Measurements from ENCODE around the gene GAGE10. TPM values are rescaled to one million over a fixed set of nuclear protein-coding genes. Genes with fewer than 3 reads are reported as not detected.
A peak's percentile ranks its signal among the peaks of the same experiment; 100 is the strongest.

Gene GAGE10, protein sequence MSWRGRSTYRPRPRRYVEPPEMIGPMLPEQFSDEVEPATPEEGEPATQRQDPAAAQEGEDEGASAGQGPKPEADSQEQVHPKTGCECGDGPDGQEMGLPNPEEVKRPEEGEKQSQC
- total RNA-seq = not detected

DNA sequence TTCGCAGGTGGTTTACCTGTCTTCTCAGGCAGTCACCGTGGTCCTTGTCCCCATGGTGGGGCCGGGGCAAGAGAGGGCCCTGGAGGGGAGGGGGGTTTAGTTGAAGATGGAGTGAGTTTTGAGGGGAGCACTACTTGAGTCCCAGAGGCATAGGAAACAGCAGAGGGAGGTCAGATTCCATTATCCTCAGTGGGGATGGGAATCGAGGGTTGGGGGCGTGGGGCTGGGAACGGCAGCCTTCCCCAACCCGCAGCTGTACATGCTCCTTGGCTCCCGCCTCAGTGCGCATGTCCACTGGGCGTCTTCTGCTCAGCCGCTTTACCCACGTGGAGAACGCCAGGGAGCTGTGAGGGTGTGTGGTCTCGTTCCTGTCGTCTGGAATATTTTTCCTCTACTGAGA is at the start of gene GAGE10:
TSS of gene GAGE10 (plus strand) at position 301 of the 400 bp plus-strand sequence. CDS start 1,214 bp downstream, outside the sequence.
- H3K4me1 Mint-ChIP-seq (ENCODE audit: low read depth in 2 of 2) = peaks cover 3% of the 10 kb centered on the region in 2 donors
- no peak within 1 kb of the TSS for H3K4me3 Mint-ChIP-seq
- no peaks in the 10 kb centered on the region for H3K36me3 Mint-ChIP-seq
- no peak for DNase-seq (ENCODE audit: low spot score)
- H3K27ac Mint-ChIP-seq = no peak within 1 kb of the TSS
- H3K9me3 Mint-ChIP-seq = no peaks in the 10 kb centered on the region
- no peak for ATAC-seq
- H3K27me3 Mint-ChIP-seq = peaks cover 6 to 24% of the 10 kb centered on the region in 2 donors

- H3K4me1 Mint-ChIP-seq (ENCODE audit: low read depth in 2 of 2) = peaks cover 5 to 11% of the 10 kb centered on the region in 2 donors
- no peaks in the 10 kb centered on the region for H3K9me3 Mint-ChIP-seq
- no peaks in the 10 kb centered on the region for H3K36me3 Mint-ChIP-seq
- no peak overlapping the region for H3K4me3 Mint-ChIP-seq
- no peaks in the 10 kb centered on the region for H3K27me3 Mint-ChIP-seq
- H3K27ac Mint-ChIP-seq = no peak overlapping the region
- DNase-seq (ENCODE audit: low spot score) (no peak), ATAC-seq (no peak)
Observed at GRCh38 chrX:49254639-49255038, 48.8 kb upstream of the GAGE10 start.

DNA sequence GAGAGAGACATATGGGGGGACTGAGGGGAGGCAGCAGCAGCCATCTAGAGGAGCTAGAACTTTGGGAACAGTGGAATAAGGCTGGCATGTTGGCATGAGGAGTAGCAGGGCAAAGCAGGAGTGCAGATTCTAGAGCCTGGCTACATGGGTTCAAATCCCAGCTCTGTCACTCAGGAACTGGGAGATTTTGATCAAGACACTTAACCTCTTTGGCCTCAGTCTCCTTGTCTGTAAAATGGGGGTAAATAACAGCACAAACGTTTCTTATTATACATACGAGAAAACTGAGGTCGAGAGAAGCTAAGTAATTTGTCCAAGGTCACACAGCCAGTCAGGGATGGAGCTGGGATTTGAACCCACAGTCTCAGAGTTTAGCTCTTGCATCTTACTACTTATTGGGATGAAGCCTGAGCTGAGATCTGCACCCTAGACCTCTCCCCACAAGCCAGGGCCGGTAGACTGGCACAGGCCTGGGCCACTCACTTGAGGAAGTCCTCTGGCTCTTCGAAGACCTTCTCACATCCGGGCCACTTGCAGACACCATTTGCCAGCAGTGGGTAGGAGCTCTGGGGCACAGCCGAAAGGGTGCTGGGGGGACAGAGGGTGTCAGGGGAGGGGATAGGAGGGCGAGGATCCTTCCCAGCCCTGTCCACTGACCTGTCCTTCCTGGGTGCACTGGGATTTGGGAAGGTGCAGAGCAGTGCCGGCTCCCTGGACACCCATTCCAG is 47.0 kb upstream of the GAGE10 start:
- DNase-seq (ENCODE audit: low spot score) (no peak), ATAC-seq (no peak)
- H3K4me1 Mint-ChIP-seq (ENCODE audit: low read depth in 2 of 2) = peaks cover 0 to 4% of the 10 kb centered on the region in 2 donors
- H3K36me3 Mint-ChIP-seq = no peaks in the 10 kb centered on the region
- peaks cover 0 to 2% of the 10 kb centered on the region in 2 donors for H3K27me3 Mint-ChIP-seq
- H3K27ac Mint-ChIP-seq = peak overlapping the region in 1 of 2 donors; percentile 14
- H3K9me3 Mint-ChIP-seq = no peaks in the 10 kb centered on the region
- no peak overlapping the region for H3K4me3 Mint-ChIP-seq

DNA sequence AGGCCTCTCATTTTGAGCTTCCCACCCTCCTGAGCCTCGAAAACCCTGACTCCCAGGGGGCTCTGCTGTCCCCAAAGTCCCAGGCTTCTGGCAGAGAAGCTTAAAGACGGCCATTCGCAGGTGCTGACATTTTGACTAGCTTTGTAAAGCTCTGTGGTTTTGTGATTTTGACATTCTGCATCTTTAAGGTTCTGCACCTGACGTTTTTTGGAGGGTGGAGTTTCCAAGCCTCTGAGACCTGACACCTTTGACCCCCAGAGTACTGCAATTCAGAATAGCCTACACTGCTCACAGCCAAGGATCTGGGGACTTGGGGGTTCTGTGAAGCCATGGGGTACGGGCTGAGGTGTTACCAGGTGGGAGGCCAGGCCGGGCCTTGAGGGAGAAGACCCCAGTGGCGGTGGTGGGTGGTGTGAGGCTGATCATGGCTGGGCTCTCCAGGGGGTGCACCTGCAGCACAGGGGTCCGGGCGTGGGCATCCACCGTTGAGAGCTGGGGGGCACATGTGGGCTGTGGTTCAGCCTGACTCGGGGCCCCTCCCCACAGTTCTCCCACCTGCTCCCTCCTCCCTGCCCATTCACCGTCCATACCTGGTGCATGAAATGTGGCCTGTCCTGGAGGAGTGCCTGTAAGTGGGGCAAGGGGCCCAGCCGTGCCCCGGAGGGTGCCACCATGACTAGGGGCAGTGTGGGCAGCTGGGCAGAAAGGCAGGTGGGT is 46.2 kb upstream of the GAGE10 start:
- H3K9me3 Mint-ChIP-seq = no peaks in the 10 kb centered on the region
- H3K27me3 Mint-ChIP-seq = peaks cover 0 to 7% of the 10 kb centered on the region in 2 donors

DNA sequence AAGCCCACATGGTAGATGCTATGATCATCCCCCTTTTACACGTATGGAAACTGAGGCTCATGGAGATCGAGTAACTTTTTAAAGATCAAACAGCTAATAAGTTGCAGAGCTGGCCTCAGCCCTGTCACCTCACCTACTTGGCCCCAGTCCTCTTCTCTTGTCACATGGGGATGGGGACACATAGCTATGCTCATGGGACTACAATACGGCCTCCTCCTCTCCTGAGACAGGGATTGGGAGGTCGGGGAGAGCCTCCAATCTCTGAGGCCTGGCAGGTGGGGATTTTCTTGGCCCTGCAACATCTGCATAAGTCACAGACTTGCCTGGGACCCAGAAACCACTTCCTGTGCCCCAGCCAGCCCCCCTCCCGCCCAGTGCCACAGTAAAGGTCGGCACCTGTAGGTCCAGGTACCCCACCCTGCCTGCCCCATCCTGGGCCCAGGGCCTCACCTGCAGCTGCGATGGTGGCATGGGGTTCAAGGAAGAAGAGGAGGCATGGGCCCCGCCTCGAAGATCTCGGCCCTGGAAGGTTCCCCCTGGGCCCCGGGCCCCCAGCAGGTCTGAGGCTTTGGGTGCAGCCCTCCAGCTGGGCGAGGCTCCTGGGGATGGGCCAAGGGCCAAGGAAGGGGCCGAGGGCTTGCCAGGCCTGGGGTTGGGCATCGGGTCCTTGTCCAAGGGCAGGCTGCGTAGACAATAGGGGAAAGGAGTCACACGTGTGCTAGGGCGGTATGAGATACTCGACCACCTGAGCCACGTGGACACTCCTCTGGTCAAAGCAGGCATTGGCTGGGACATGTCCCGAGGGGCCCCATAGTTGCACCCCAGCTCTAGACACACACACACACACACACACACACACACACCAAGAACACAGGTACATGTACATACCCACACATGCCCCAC is 45.3 kb upstream of the GAGE10 start:
- peaks cover 0 to 14% of the 10 kb centered on the region in 2 donors for H3K27me3 Mint-ChIP-seq
- H3K27ac Mint-ChIP-seq = no peak overlapping the region

More for the DNA sequence above, 46.2 kb upstream of the GAGE10 start:
- DNase-seq (ENCODE audit: low spot score) = no peak
- no peak for ATAC-seq
- no peaks in the 10 kb centered on the region for H3K36me3 Mint-ChIP-seq
- peaks cover 4% of the 10 kb centered on the region in 2 donors for H3K4me1 Mint-ChIP-seq (ENCODE audit: low read depth in 2 of 2)
- no peak overlapping the region for H3K27ac Mint-ChIP-seq
- H3K4me3 Mint-ChIP-seq = no peak overlapping the region

GRCh38 chrX:49258749-49259124 is 44.7 kb upstream of the GAGE10 start:
- no peak overlapping the region for H3K27ac Mint-ChIP-seq
- peaks cover 4% of the 10 kb centered on the region in 2 donors for H3K4me1 Mint-ChIP-seq (ENCODE audit: low read depth in 2 of 2)
- DNase-seq (ENCODE audit: low spot score) (no peak), ATAC-seq (no peak)
- no peaks in the 10 kb centered on the region for H3K36me3 Mint-ChIP-seq
- peaks cover 0 to 15% of the 10 kb centered on the region in 2 donors for H3K27me3 Mint-ChIP-seq
- no peaks in the 10 kb centered on the region for H3K9me3 Mint-ChIP-seq
- H3K4me3 Mint-ChIP-seq = no peak overlapping the region

More for the DNA sequence above, 45.3 kb upstream of the GAGE10 start:
- H3K4me1 Mint-ChIP-seq (ENCODE audit: low read depth in 2 of 2) = peaks cover 4% of the 10 kb centered on the region in 2 donors
- ATAC-seq (no peak), DNase-seq (ENCODE audit: low spot score) (no peak)
- H3K4me3 Mint-ChIP-seq = no peak overlapping the region
- no peaks in the 10 kb centered on the region for H3K36me3 Mint-ChIP-seq
- H3K9me3 Mint-ChIP-seq = no peaks in the 10 kb centered on the region

DNA sequence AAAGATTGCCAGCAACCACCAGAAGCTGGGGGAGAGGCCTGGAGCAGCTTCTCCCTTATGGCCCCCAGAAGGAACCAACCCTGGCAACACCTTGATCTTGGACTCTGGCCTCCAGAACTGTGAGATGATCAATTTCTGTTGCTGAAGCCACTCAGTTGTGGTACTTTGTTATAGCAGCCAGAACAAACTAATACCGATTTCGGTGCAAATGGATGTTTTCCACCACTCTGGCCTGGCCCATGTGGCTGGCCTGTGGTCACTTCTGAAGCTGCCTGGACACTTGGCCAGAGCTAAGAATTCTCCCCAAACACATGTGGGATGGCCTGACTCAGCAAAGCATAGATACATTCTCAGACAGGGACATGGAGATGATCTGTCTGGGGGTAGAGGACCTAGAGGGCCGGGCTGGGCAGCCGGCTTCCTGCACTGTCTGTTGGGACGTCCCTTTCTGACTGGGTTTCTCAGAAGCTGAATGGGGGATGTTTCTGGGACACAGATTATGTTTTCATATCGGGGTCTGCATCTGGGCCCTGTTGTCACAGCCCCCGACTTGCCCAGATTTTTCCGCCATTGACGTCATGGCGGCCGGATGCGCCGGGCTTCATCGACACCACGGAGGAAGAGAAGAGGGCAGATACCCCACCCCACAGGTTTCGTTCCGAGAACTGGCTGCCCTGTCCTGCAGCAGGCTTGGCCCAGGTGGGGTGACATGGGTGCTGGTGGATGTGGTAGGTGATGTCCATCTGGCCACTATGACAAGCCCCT is 43.0 kb upstream of the GAGE10 start:
- DNase-seq (ENCODE audit: low spot score) = no peak
- no peak for ATAC-seq

GRCh38 chrX:49262603-49263002 is 40.8 kb upstream of the GAGE10 start:
- peaks cover 4 to 9% of the 10 kb centered on the region in 2 donors for H3K4me1 Mint-ChIP-seq (ENCODE audit: low read depth in 2 of 2)
- DNase-seq (ENCODE audit: low spot score) (no peak), ATAC-seq (no peak)
- no peak overlapping the region for H3K27ac Mint-ChIP-seq
- no peak overlapping the region for H3K4me3 Mint-ChIP-seq
- H3K36me3 Mint-ChIP-seq = no peaks in the 10 kb centered on the region
- no peaks in the 10 kb centered on the region for H3K9me3 Mint-ChIP-seq
- peaks cover 0 to 19% of the 10 kb centered on the region in 2 donors for H3K27me3 Mint-ChIP-seq

More for the DNA sequence above, 43.0 kb upstream of the GAGE10 start:
- H3K27me3 Mint-ChIP-seq = peaks cover 0 to 19% of the 10 kb centered on the region in 2 donors
- H3K9me3 Mint-ChIP-seq = no peaks in the 10 kb centered on the region
- no peak overlapping the region for H3K4me3 Mint-ChIP-seq
- no peak overlapping the region for H3K27ac Mint-ChIP-seq
- peaks cover 4% of the 10 kb centered on the region in 2 donors for H3K4me1 Mint-ChIP-seq (ENCODE audit: low read depth in 2 of 2)
- H3K36me3 Mint-ChIP-seq = no peaks in the 10 kb centered on the region

- DNase-seq (ENCODE audit: low spot score) (no peak), ATAC-seq (no peak)
- no peaks in the 10 kb centered on the region for H3K36me3 Mint-ChIP-seq
- peak overlapping the region; percentile 26 for H3K4me3 Mint-ChIP-seq
- peaks cover 0 to 20% of the 10 kb centered on the region in 2 donors for H3K4me1 Mint-ChIP-seq (ENCODE audit: low read depth in 2 of 2)
- no peaks in the 10 kb centered on the region for H3K9me3 Mint-ChIP-seq
- peaks cover 0 to 19% of the 10 kb centered on the region in 2 donors for H3K27me3 Mint-ChIP-seq
- no peak overlapping the region for H3K27ac Mint-ChIP-seq
Observed at GRCh38 chrX:49263631-49264030, 39.8 kb upstream of the GAGE10 start.

DNA sequence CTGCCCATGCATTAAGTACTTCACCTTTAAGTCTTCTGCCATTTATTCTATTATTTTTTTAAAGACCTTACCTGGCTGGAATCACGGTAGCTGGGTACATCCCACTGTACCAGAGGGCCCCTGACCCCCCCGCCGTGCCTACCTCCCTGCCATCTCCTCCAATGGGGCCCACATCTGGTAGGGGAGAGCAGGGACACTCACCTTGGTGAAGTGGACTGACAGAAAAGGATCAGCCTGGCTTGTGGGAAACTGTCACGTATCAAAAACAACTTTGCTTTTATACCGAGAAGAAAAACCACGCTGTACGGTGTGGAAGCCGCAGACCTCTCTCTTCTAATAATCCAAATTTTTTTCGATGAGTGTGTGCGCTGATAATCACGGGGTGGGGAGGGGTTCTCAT is 39.0 kb upstream of the GAGE10 start, which contains the start of gene FOXP3:
TSS of gene FOXP3 (minus strand) at position 251 of the 400 bp plus-strand sequence. CDS start 6,205 bp downstream, outside the sequence.
- no peak for DNase-seq (ENCODE audit: low spot score)
- ATAC-seq = no peak
- no peaks in the 10 kb centered on the region for H3K9me3 Mint-ChIP-seq
- peaks cover 0 to 19% of the 10 kb centered on the region in 2 donors for H3K27me3 Mint-ChIP-seq
- H3K4me1 Mint-ChIP-seq (ENCODE audit: low read depth in 2 of 2) = peaks cover 4 to 25% of the 10 kb centered on the region in 2 donors
- no peaks in the 10 kb centered on the region for H3K36me3 Mint-ChIP-seq
- H3K4me3 Mint-ChIP-seq = peak within 1 kb of the TSS; percentile 45
- H3K27ac Mint-ChIP-seq = peak within 1 kb of the TSS in 1 of 2 donors; percentile 37

- no peak for DNase-seq (ENCODE audit: low spot score)
- Mint-ChIP-seq H3K9me3 (no peaks in the 10 kb centered on the region), H3K4me3 (peak overlapping the region; percentile 91), H3K27ac (peak overlapping the region in 1 of 2 donors; percentile 94), H3K4me1 (ENCODE audit: low read depth in 2 of 2) (peaks cover 10 to 36% of the 10 kb centered on the region in 2 donors), H3K36me3 (no peaks in the 10 kb centered on the region), H3K27me3 (peaks cover 0 to 21% of the 10 kb centered on the region in 2 donors)
- no peak for ATAC-seq
Observed at GRCh38 chrX:49266523-49267445, 36.7 kb upstream of the GAGE10 start.

DNA sequence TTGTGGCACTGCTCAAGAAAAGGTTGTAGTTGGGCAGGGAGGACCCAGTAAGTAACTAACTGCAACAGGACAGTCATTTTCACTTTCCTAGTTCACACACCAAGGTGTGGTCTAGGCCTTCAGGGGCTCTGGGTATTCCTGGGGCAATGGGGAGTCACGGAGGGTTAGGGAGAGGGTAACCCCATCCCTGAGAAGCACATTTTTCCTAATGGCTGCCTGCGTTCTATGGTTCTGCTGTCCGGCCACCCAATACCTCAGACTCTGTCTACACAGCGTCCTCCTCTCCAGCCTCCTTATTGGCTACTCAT is 34.8 kb upstream of the GAGE10 start:
- Mint-ChIP-seq H3K4me3 (peak overlapping the region; percentile 91), H3K27ac (peak overlapping the region; percentile 94 to 98), H3K36me3 (no peaks in the 10 kb centered on the region), H3K4me1 (ENCODE audit: low read depth in 2 of 2) (peaks cover 21 to 41% of the 10 kb centered on the region in 2 donors), H3K27me3 (peaks cover 0 to 8% of the 10 kb centered on the region in 2 donors), H3K9me3 (no peaks in the 10 kb centered on the region)
- DNase-seq (ENCODE audit: low spot score) (no peak), ATAC-seq (no peak)
